Astrocyte (in vitro differentiated cells and primary cell): ENCODE results near the gene OR8D1. TPM values are rescaled to one million over a fixed set of nuclear protein-coding genes. Genes with fewer than 3 reads are reported as not detected.
"Not testable (repeated sequence)": the region's sequence is repeated elsewhere in the genome, so short reads cannot be mapped to it uniquely, and the experiment has no call there.

Source experiments
- DNase-seq: peaks from one replicate; pipeline ENCODE4 v3.0.0-alpha.2; 2010; ENCODE audit warnings: low read depth
- FAIRE-seq: peaks from 2 replicates; lab custom pipeline; 2011; peaks lifted over from hg19 to GRCh38; lab: Jason Lieb, UNC
- H2AFZ ChIP-seq: 2 replicates; pipeline ENCODE4 v1.6.0; 2012; ENCODE audit warnings: low read depth, low read length, inconsistent platforms
- H3K27ac ChIP-seq: 2 replicates; pipeline ENCODE4 v1.5.1; 2011; ENCODE audit warnings: low read depth, low read length, inconsistent platforms
- H3K27me3 ChIP-seq: 2 replicates; pipeline ENCODE4 v1.6.0; 2011; ENCODE audit warnings: low read length, inconsistent platforms; ENCODE audit not compliant: insufficient read depth
- H3K36me3 ChIP-seq: 2 replicates; pipeline ENCODE4 v1.5.1; 2011; ENCODE audit warnings: low read length, inconsistent platforms; ENCODE audit not compliant: insufficient read depth
- H3K4me1 ChIP-seq: 2 replicates; pipeline ENCODE4 v1.5.1; 2011; ENCODE audit warnings: low read length, inconsistent platforms; ENCODE audit not compliant: insufficient read depth
- H3K4me2 ChIP-seq: 2 replicates; pipeline ENCODE4 v1.6.0; 2012; ENCODE audit warnings: low read length, inconsistent platforms
- H3K4me3 ChIP-seq: 2 replicates; pipeline ENCODE4 v1.5.1; 2011; ENCODE audit warnings: low read depth, mild to moderate bottlenecking, low read length, inconsistent platforms; ENCODE audit not compliant: insufficient read depth
- H3K79me2 ChIP-seq: 2 replicates; pipeline ENCODE4 v1.6.0; 2012; ENCODE audit warnings: mild to moderate bottlenecking, low read length, inconsistent platforms; ENCODE audit not compliant: insufficient read depth
- H3K9ac ChIP-seq: 2 replicates; pipeline ENCODE4 v1.6.0; 2012; ENCODE audit warnings: mild to moderate bottlenecking, low read length, inconsistent platforms
- H3K9me3 ChIP-seq: 2 replicates; pipeline ENCODE4 v1.5.1; 2012; ENCODE audit warnings: low read depth, mild to moderate bottlenecking, low read length, inconsistent platforms; ENCODE audit not compliant: insufficient read depth
- H4K20me1 ChIP-seq: 2 replicates; pipeline ENCODE4 v1.6.0; 2012; ENCODE audit warnings: low read length, inconsistent platforms; ENCODE audit not compliant: insufficient read depth
- H3K27ac Mint-ChIP-seq: one replicate; pipeline ENCODE4 v1.8.0; 2021; ENCODE audit warnings: mild to moderate bottlenecking, mixed read lengths; ENCODE audit not compliant: unreplicated experiment
- H3K27me3 Mint-ChIP-seq: one replicate; pipeline ENCODE4 v1.8.0; 2021; ENCODE audit warnings: low read depth, mixed read lengths; ENCODE audit not compliant: unreplicated experiment
- H3K36me3 Mint-ChIP-seq: one replicate; pipeline ENCODE4 v1.8.0; 2021; ENCODE audit warnings: low read depth, mixed read lengths; ENCODE audit not compliant: unreplicated experiment
- H3K4me1 Mint-ChIP-seq: one replicate; pipeline ENCODE4 v1.8.0; 2021; ENCODE audit warnings: low read depth, mixed read lengths; ENCODE audit not compliant: unreplicated experiment
- H3K4me3 Mint-ChIP-seq: one replicate; pipeline ENCODE4 v1.8.0; 2021; ENCODE audit warnings: mild to moderate bottlenecking, moderate library complexity, mixed read lengths; ENCODE audit not compliant: unreplicated experiment
- H3K9me3 Mint-ChIP-seq: one replicate; pipeline ENCODE4 v1.8.0; 2021; ENCODE audit warnings: mild to moderate bottlenecking, mixed read lengths; ENCODE audit not compliant: unreplicated experiment
- CTCF ChIP-seq: IDR thresholded peaks from 2 replicates; pipeline ENCODE4 v1.5.1; 2011; ENCODE audit warnings: low read depth, mild to moderate bottlenecking, inconsistent platforms, low read length, moderate library complexity; ENCODE audit not compliant: insufficient read depth
- EZH2 ChIP-seq: IDR thresholded peaks from 2 replicates; pipeline ENCODE4 v1.6.1; 2012; ENCODE audit warnings: mild to moderate bottlenecking, low read length, inconsistent platforms; ENCODE audit not compliant: insufficient read depth
- total RNA-seq: library from RNA; stranded (reverse); gene quantifications from 2 replicates; pipeline ENCODE4 v1.2.1, GENCODE V29; 2021

OR8D1 gene
- total RNA-seq, 1 donor from 2014 or later, result not detected

GRCh38 chr11:124265041-124265440 lies 48.7 kb downstream of the OR8D1 start:
- H3K36me3 Mint-ChIP-seq, H3K27me3 Mint-ChIP-seq, H3K4me3 Mint-ChIP-seq: not testable (repeated sequence)

GRCh38 chr11:124256076-124256475 lies 57.7 kb downstream of the OR8D1 start, which contains the start of gene OR8G5:
Gene OR8G5 (plus strand): TSS chr11:124256376. CDS start chr11:124264932, 8,556 bp downstream.
- Mint-ChIP-seq H3K27me3 (no peaks in the 10 kb centered on the region), H3K4me1 (no peaks in the 10 kb centered on the region), H3K9me3 (no peaks in the 10 kb centered on the region), H3K4me3 (no peak within 1 kb of the TSS), H3K36me3 (no peaks in the 10 kb centered on the region), H3K27ac (no peak within 1 kb of the TSS)
- no peaks in the 10 kb centered on the region for H3K27me3 ChIP-seq
- H3K4me3 ChIP-seq, result no peak within 1 kb of the TSS
- H3K4me2 ChIP-seq, result no peak within 1 kb of the TSS
- H3K9me3 ChIP-seq, result no peaks in the 10 kb centered on the region
- TF ChIP-seq EZH2 (no peak), CTCF (no peak)
- DNase-seq, result no peak
- H3K4me1 ChIP-seq, result no peaks in the 10 kb centered on the region
- H2AFZ ChIP-seq, result no peak within 1 kb of the TSS
- no peaks in the 10 kb centered on the region for H4K20me1 ChIP-seq
- no peaks in the 10 kb centered on the region for H3K36me3 ChIP-seq
- H3K27ac ChIP-seq, result no peak within 1 kb of the TSS
- no peak for FAIRE-seq
- H3K79me2 ChIP-seq, result no peaks in the 10 kb centered on the region
- no peak within 1 kb of the TSS for H3K9ac ChIP-seq

More at GRCh38 chr11:124265041-124265440, 48.7 kb downstream of the OR8D1 start:
- H3K9me3 Mint-ChIP-seq, H3K79me2 ChIP-seq, H3K27me3 ChIP-seq, H3K27ac Mint-ChIP-seq, H3K4me1 ChIP-seq, H3K4me2 ChIP-seq, H4K20me1 ChIP-seq, DNase-seq, H2AFZ ChIP-seq, FAIRE-seq, H3K4me1 Mint-ChIP-seq, H3K9me3 ChIP-seq, H3K9ac ChIP-seq, H3K4me3 ChIP-seq, H3K27ac ChIP-seq, H3K36me3 ChIP-seq: not testable (repeated sequence)

Other genes starting within 250 kb of the OR8D1 start
- 8.6 and 8.7 TPM in 2 replicates for gene VWA5A, start 198.5 kb downstream of the OR8D1 start, total RNA-seq
- gene OR10D3, start 130.6 kb downstream of the OR8D1 start, total RNA-seq, result not detected in 2 replicates
- gene OR8G1, start 72.9 kb downstream of the OR8D1 start, total RNA-seq, result not detected in 2 replicates
- gene OR8G5, start 57.6 kb downstream of the OR8D1 start, total RNA-seq, result not detected in 2 replicates
- gene OR8D2, start 6.2 kb upstream of the OR8D1 start, total RNA-seq, result not detected in 2 replicates
- not detected in 2 replicates for gene OR8B2, start 70.5 kb upstream of the OR8D1 start, total RNA-seq
- not detected in 2 replicates for gene OR8B3, start 85.1 kb upstream of the OR8D1 start, total RNA-seq
- gene OR8B4, start 110.9 kb upstream of the OR8D1 start, total RNA-seq, result not detected in 2 replicates
- gene OR8B8, start 131.7 kb upstream of the OR8D1 start, total RNA-seq, result not detected in 2 replicates
- not detected in 2 replicates for gene OR8B12, start 229.7 kb upstream of the OR8D1 start, total RNA-seq